Activated CD8-positive, alpha-beta memory T cell treated with anti-CD3 and anti-CD28 coated beads for 1 hour (primary cell): ENCODE measurements around the gene TMEM30B.

Experiments used
- DNase-seq, 2 donors: peaks; one replicate each; pipeline ENCODE4 v3.0.0-alpha.2; 2020; ENCODE audit warnings: low read depth in 1 of 2; ENCODE audit errors: extremely low read depth in 1 of 2

Gene TMEM30B

DNA sequence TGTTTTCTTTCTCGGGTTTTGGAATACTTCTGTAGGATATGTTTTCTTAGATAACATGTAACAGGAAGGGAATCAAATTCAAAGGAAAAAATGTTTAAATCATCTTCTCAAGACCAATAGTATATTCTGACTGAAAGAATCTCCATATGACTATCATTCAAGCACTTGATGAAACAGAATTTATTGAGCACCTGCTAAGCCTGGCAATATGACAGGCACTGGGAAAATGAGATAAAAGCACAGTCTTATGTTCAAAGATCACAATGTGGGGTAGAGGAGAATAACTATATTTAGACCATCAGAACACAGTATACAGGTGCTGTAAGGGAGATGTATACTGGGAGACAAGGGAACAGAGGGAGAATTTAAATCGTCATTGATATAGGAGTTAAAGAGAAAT lies 19.1 kb upstream of the TMEM30B start:
- no peak for DNase-seq

DNA sequence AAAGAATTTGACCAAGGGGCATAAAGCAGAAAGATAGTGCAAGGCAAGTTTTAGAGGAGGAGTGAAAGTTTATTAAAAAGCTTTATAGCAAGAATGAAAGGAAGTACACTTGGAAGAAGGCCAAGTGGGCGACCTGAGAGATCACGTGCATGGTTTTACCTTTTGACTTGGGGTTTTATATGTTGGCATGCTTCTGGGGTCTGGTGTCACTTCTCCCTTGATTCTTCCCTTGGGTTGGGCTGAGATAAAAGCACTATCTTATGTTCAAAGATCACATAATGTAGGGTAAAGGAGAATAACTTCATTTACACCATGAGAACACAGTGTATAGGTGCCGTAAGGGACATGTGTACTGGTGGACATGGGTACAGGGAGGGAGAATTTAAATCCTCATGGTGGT lies 17.7 kb upstream of the TMEM30B start:
- DNase-seq: no peak

DNA sequence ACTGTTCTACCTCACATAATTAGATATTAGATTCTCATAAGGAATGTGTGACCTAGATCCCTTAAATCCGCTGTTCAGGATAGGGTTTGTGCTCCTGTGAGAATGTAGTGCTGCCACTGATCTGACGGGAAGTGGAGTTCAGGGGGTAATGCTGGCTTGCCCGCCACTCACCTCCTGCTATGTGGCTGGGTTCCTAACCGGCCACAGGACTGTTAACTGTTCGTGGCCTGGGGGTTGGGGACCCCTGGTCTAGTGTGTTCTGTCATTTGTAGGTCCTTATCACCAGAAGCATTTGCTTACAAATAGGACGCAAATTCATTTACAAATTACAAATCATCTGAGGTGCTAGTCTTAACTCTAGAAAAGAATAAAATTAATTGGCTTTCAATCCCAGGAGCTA lies 16.4 kb upstream of the TMEM30B start:
- no peak for DNase-seq

DNA sequence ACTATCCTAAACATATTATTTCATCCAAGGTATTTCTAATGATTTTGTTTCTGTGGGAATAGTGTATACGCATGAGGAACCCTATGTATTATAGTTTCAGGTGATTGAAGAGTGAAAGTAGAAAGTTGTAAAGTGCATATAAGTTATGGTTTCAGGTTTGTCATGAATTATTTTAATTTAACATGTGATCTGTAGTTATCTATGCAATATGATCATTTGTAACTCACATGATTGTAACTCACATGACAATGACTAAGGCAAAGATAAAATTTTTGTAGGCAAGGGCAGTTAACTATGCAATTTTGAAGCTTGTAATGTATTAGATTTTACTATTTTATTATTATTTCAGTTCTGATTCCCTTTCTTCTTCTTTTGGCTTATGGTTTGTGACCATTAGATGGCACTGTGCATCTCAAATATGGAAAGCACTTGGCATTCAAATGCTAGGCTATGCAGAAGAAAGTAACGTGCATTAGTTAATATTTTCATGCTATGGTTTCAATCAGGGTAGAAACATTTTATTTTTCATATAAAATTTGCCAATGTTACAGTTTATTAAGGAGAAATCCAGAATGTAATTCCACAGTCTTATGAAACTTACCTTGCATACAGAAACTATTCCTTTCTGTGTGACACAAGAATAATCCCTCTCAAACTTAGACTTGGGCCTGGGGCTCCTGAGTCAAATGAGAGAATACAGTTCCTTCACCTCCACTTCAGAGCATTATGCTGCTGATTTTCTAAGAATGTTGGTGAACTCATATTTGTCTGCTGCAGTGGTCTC lies 15.8 kb upstream of the TMEM30B start:
- no peak for DNase-seq

DNA sequence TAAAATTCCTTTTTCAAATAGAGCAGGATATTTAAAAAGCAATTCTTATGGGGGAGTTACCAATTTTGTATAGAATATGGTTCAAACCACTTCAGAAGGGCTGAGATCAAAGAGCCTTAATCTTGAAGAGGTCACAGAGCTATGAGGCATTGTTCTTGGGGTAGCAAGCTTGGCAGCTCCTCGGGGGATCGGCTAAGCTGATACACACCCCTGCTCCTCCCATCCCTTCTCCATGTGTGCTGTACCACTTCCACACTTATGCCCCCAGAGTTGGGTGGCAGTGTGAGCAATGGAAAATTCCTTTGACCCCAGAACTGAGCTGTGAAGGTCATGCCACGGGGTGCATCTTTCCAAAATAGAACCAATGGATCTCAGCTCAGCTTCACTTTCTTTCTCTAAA lies 15.0 kb upstream of the TMEM30B start:
- DNase-seq: no peak

DNA sequence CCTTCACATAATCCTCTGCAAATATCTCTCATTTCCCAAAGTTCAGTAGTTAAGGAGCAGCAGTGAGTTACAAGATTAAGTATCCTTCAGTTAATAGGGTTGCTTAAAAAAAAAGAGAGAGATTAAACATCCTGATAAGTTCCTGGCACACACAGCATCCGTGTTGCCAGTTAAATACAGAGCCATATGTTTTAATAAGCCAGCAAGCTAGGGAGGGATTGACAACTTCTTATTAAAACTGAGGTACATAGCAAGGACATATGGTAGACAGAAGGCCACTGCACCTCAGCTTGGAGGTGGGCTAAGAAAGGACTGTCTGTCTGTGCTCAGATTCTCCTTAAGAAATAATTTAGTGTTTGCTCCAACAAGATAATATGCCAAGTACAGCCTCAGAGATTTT lies 9.6 kb upstream of the TMEM30B start:
- DNase-seq: no peak

DNA sequence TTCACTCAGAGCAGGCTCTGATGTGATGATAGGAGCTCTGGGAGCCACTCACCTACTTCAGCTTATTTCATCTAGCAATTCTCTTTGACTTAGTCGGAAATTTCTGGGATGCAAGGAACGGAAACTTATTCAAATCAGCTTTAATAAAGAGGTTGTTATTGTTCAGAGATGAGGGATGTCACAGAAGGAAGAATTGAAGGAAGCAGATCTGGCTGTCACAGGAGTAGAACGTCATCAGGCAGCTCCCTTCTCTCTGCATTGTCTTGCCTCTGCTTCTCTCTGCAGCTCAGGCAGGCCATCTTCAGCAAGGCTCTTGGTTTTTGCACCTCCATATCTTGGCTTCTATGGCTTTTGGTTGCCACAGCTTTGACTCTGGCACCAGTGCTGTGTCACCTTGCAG lies 7.6 kb upstream of the TMEM30B start:
- DNase-seq: no peak

DNA sequence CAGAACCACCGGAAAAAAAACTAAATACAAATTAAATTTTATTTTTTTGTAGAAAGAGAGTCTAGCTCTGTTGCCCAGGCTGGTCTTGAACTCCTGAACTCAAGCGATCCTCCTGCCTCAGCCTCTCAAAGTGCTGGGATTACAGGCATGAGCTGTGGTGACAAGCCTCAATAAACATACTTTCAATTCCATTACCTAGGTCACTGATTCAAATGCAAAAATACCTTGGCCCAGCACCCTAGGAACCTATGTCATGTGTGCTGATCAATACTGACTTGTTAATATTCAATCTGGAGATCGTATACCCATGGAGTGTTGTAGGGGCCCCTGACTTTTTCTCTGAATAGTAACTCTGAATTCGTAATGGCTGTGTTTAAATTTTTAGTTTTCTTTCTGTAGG lies 7.1 kb upstream of the TMEM30B start:
- no peak for DNase-seq

DNA sequence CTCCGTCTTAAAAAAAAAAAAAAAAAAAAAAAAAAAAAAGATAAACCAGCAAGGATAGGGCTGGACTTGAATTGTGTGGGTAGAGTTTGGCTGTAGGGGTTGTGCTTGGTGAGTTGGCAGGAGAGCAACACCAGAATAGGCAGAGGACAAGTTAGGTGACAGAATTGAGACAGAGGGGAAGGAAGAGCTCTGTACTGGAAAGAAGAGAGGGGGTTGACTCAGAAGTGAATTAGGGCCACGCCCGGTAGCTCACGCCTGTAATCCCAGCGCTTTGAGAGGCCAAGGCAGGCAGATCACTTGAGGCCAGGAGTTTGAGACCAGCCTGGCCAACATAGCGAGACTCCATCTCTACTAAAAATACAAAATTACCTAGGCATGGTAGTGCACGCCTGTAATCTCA lies 6.1 kb upstream of the TMEM30B start:
- DNase-seq: no peak

DNA sequence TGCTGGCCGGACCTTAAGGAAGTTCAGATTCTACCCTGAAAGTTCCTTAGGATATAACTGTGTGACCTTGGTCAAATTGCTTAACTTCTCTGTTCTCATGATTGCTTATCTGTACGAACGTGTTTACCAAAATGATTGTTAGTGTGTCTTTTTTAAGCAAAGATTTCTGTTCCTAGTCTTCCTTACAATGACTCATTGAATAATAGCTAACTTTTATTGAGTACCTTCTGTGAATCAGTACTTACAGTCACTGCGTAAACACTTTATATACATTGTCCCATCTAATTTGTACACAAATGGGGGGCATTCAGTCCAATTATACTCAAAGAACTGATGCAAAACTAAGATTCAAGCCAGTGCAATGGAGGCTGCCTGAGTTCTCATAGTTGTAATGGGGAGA lies 4.2 kb upstream of the TMEM30B start:
- DNase-seq: no peak

DNA sequence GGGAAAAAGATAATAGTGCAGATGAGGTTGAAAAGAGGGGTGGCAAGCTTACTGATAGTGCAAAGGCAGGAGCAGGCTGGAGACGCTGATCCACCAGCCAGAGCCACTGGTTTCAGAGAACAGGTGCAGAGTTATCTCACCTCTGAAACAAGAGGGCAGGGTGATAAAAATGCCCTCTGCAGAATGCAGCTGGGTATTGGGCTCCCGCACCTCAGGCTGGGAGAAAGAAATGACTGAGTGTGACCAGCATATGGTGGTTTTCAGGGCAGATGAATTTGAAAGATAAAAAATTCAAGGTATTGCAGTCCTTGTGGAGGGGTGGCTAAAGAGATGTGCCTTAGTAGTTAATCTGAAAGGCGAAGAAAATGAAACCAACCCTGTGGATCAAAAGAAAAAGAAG lies 2.9 kb upstream of the TMEM30B start:
- DNase-seq: no peak

DNA sequence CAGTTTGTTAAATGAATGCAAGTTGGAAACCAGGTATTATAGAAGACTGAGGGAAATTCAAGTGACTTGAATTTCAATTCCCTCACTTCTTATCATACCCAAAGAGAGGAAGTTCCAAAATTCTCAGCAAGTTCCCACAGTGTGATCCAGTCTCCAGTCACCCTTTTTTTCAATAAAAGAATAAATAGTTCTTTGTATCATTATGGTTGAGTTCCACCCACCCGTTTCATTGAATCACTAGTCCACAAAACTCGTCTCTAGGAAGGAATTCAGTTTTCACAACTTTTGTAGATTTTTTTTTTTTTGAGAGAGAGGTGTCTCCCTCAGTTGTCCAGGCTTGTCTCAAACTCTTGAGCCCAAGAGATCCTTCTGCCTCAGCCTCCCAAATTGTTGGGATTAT lies 1.6 kb upstream of the TMEM30B start:
- DNase-seq: no peak

DNA sequence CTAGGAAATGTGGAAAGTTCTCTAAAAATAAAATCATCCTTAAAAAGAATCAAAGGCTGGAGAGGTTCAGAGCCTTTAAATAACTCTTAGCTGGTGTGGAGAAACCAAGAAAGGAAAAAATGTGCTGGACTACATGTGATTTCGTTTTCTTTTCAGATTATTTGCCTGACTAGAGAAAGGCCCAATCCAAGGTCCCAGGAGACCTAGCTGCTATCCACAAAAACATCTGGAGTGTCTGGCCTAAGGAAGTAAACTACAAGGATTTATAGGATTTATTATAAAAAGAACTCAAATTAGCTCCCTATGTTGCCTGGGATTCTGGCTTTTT lies 774 bp upstream of the TMEM30B start:
- no peak for DNase-seq

DNA sequence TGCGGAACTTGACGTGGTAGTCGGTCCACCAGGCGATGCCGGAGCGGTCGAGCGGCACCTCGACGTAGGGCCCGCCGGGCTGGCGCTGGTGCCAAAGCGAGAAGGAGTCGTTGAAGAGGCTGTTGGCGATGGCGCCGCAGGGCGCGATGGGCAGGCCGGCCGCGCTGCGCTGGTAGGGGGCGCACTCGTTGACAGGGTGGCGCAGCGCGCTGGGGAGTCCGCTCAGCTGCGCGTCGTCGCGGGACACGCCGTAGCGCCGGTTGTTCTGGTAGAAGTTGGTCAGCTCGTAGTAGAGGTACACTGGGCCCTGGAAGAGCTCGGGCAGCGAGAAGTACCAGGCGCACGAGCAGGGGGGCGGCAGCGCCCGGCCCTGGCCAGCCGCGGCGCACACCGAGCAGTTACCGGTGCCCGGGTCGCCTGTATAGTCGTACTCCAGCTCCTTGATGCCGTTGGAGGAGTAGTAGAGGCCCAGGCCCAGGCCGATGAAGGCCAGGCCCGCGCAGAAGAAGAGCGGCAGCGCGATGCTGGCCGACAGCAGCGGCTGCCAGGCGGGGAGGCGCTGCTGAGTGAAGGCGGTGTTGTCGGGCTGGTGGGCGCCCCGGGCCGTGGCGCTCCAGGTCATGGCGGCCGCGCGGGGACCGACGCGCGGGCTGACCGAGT lies 482 bp downstream of the TMEM30B start:
- DNase-seq: peak; percentile 55 to 72

DNA sequence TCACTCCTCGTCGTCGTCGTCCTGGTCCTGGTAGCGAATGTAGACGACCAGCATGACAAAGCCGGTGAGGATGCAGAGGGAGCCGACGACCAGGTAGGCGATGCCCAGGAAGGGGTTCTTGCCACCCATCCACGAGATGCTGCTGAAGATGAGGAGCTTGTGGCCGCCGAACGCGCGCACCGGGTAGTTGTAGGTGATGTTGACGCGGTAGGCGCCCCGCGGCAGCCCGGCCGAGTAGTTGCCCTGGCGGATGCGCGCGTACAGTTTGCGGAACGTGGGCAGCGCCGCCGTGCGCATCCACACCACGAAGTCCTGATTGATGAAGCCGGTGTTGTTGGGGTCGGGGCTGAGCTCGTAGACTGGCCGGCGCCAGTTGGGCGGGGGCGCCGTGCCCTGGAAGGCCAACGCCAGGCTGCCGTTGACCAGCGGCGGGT lies 1.0 kb downstream of the TMEM30B start:
- DNase-seq: no peak

DNA sequence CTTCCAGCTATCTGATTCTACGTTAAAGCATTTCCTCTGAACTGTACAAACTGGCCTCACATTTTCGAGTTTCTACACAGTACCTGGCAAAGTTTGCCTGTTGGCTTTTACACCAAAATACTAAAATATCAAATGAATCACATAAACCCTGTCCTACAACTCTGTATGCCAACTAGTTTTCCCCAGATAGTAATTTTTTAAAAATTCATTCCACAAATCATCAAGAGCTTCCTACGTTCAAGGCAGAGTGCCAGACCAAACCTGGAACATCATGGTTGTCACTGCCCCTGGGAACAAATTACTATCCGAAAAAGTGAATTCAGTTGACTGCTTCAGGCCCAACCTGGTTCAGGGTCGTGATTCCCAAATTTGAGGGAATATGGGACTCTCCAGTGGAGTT lies 2.1 kb downstream of the TMEM30B start:
- DNase-seq: no peak

DNA sequence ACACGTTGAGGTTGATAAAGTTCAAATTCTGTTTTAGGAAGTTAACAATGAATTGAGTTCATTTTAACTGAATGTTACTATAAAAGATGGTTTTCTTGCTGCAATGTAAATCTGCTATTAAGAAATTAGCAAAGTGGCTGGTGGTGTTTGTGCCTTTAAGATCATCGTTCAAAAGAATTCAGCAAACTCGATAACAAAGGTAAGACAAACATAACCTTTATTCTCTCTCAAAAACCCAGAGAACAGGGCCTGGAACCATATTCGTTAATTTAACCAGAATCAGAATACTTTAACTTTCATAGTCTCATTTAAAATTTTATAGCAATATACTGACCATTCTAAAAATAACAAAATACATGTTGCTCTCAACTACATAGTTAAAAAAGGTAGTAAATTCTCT lies 3.4 kb downstream of the TMEM30B start:
- DNase-seq: no peak

DNA sequence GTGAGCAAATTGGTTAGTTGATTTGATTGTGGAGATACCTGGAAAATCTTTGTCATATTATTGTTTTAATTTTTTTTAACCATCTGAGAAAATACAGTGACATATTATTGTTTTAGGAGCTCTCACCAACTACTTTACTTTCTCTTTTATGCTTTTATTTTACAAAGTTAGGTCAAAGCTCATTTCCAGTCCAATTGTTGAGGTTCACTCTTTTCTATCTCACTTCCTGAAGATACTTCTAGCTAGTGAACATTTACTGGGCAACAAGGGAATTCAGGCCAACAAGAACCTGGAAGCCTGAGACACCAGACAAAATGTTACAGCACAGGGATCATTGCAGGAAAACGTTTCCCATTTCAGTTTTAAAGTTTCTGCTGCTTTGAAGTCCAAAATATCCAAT lies 3.9 kb downstream of the TMEM30B start:
- DNase-seq: no peak

DNA sequence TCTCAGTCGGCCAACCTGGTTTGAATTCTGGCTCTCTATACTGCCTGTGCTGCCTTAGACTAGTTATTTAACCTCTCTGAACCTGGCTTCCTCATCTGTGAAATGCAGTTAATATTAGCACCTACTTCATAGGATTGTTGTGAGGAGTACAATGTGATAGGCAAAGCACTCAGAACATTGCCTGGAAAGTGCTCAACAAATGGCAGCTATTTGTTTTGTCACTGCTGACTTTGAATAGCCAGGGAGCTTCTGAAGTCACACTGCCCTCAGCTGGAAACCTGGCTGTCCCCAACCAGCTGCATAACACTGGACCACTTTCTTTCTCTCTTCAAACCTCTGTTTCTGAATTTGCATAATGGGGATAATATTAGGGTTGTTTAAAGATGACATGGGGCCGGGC lies 9.6 kb downstream of the TMEM30B start:
- no peak for DNase-seq

DNA sequence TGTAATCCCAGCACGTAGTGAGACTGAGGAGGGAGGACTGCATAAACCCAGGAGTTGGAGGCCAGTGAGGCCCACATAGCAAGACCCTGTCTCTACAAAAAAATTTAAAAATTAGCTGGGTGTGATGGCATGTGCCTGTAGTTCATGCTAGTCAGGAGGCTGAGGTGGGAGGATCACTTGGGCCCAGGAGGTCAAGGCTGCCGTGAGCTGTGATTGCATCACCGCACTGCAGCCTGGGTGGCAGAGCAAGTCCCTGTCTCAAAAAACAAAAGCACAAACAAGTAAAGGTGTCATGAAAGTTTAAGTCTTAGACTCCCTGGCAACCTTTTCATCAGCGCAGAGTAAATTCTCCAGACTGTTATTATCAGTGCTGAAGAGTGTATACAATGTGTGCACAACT lies 10.4 kb downstream of the TMEM30B start:
- DNase-seq: no peak

DNA sequence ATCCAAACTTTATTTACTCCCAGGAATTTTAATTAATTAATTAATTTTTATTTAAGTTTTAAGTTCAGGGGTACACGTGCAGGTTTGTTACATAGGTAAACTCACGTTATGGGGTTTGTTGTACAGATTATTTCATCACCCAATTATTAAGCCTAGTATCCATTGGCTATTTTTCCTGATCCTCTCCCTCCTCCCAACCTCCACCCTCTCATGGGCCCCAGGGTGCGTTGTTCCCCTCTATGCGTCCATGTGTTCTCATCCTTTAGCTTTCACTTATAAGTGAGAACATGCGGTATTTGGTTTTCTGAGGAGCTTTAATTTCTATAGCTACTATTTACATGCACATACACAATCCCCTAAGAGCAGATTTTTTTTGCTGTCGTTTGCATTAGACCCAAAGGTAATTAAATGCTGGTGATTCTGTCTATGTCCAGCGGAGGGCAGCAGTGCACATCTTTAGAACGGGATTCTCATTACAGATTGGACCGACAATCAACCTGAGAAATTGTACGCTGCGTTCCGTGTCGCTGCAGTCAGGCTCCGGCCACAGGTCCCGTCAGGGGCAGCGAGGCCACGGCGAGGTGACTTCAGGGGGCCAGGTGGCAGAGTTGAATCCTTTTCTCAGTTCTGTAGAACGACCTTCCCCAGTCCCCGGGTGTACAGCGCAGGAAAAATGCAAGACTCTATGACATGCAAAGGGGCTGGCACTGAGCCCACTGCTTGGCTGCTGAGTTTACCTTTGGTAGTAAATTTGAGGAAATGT lies 11.6 kb downstream of the TMEM30B start:
- DNase-seq: peak; percentile 42 to 57

DNA sequence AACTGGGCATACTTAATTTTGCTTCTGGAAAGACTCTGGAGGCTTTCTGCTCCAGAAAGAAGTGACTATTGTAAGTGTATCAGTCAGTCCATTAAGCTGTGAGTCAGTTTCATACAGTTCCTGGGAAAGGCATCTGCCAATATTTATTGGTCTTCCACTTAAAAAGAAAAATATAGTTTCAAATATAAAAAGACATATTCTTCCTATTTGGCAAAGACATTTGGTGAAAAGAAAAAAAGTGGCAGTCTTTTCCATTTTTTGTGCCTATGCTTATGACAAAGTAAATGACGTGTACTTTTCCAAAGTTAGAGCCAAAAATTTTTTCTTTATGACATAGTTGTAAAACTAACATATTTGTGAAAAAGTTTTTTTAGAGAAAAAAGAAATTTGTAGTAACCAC lies 12.3 kb downstream of the TMEM30B start:
- DNase-seq: no peak
